Adipocyte (in vitro differentiated cells): ENCODE measurements around the gene MAP7.

Experiments
- DNase-seq: peaks from one replicate; pipeline ENCODE4 v3.0.0-alpha.2; 2015; ENCODE audit warnings: low read depth
- H3K27me3 ChIP-seq: replicated peaks from 2 replicates; pipeline ENCODE4 v1.7.0; 2013; ENCODE audit warnings: mild to moderate bottlenecking, low read length, moderate library complexity; ENCODE audit not compliant: control insufficient read depth, insufficient read depth
- H3K36me3 ChIP-seq: 2 replicates; pipeline ENCODE4 v1.7.0; 2013; ENCODE audit warnings: low read length, mild to moderate bottlenecking, moderate library complexity; ENCODE audit not compliant: control insufficient read depth, insufficient read depth, severe bottlenecking
- H3K4me1 ChIP-seq: 2 replicates; pipeline ENCODE4 v1.7.0; 2013; ENCODE audit warnings: mild to moderate bottlenecking, low read length, moderate library complexity; ENCODE audit not compliant: control insufficient read depth, insufficient read depth
- H3K4me3 ChIP-seq: 2 replicates; pipeline ENCODE4 v1.7.0; 2013; ENCODE audit warnings: mild to moderate bottlenecking, low read length, moderate library complexity
- H3K9ac ChIP-seq: 2 replicates; pipeline ENCODE4 v1.7.0; 2013; ENCODE audit warnings: mild to moderate bottlenecking, low read length, moderate library complexity
- H3K9me3 ChIP-seq: 2 replicates; pipeline ENCODE4 v1.7.0; 2013; ENCODE audit warnings: mild to moderate bottlenecking, low read length, moderate library complexity; ENCODE audit not compliant: control insufficient read depth

The MAP7 gene

DNA sequence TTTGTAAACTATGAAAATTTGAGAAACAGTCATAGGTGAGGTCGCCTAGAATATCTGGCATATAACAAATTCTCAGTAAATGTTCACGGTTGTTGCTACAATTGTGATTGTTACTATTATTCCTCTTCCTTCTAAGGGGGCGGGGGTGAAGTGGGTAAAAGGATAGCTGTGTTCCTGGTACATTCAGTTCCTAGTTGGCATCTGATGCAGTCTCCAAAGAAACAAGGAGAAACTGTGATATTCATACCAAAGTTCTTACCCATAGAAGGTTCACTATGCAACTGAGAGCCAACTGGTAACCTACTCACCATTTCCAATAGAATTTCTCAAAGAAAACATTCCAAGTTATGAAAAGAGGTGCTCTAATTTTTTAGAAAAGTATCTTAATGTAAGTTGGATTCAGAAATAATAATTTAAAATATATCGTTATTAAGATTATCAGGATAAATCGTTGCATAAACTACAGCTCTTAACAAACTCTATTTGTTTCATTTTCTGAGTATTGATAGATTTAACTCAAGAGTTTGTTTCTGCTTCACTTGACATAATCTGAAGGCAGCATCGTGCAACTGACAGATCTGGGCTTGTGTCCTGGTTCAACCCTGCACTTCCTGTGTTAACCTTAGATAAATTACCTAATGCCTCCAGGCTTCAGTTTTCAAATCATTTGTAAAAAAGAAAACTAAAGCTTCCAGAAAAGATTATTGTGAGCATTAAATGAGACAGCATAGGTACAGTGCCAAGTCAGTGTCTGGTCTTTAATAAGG, 13.3 kb upstream of the MAP7 start:
- Histone ChIP-seq H3K9ac (no peak overlapping the region), H3K9me3 (no peaks in the 10 kb centered on the region), H3K36me3 (peaks cover 10% of the 10 kb centered on the region), H3K27me3 (no peaks in the 10 kb centered on the region), H3K4me3 (no peak overlapping the region), H3K4me1 (peaks cover 19% of the 10 kb centered on the region)
- DNase-seq: no peak

GRCh38 chr6:136562211-136562610, 12.0 kb upstream of the MAP7 start:
- H3K4me1 ChIP-seq: peaks cover 13% of the 10 kb centered on the region
- H3K36me3 ChIP-seq: peaks cover 10% of the 10 kb centered on the region
- H3K27me3 ChIP-seq: no peaks in the 10 kb centered on the region
- no peak overlapping the region for H3K4me3 ChIP-seq
- no peak for DNase-seq
- H3K9me3 ChIP-seq: no peaks in the 10 kb centered on the region
- no peak overlapping the region for H3K9ac ChIP-seq

GRCh38 chr6:136553166-136553787, 3.1 kb upstream of the MAP7 start:
- no peak for DNase-seq
- H3K9me3 ChIP-seq: no peaks in the 10 kb centered on the region
- H3K27me3 ChIP-seq: peaks cover 17% of the 10 kb centered on the region
- H3K9ac ChIP-seq: no peak overlapping the region
- no peak overlapping the region for H3K4me3 ChIP-seq
- H3K4me1 ChIP-seq: peaks cover 6% of the 10 kb centered on the region
- H3K36me3 ChIP-seq: no peaks in the 10 kb centered on the region

- H3K27me3 ChIP-seq: peaks cover 17% of the 10 kb centered on the region
- no peak for DNase-seq
- H3K4me1 ChIP-seq: peaks cover 6% of the 10 kb centered on the region
- no peak overlapping the region for H3K9ac ChIP-seq
- no peaks in the 10 kb centered on the region for H3K9me3 ChIP-seq
- H3K4me3 ChIP-seq: no peak overlapping the region
- H3K36me3 ChIP-seq: no peaks in the 10 kb centered on the region
Observed at GRCh38 chr6:136552054-136552453, 1.8 kb upstream of the MAP7 start.

- Histone ChIP-seq H3K9ac (no peak overlapping the region), H3K4me3 (peak overlapping the region; percentile 84), H3K27me3 (peaks cover 21% of the 10 kb centered on the region), H3K9me3 (no peaks in the 10 kb centered on the region), H3K36me3 (no peaks in the 10 kb centered on the region), H3K4me1 (peaks cover 6% of the 10 kb centered on the region)
- DNase-seq: no peak
Observed at GRCh38 chr6:136551103-136551502, 881 bp upstream of the MAP7 start.

DNA sequence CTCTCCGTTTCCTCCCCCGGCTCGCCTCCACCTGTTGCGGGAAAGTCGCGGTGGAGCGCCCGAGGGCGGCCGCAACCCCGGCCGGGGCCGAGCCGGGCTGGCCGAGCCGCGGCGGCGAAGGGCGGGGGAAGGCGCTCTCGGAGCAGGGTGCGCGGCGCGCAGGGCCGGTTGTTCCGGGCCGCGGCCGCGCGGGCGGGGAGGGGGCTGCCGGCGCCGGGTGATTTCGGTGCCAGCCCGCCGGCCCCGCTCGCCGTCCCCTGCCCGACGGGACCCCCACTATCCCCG, 235 bp downstream of the MAP7 start:
- peaks cover 25% of the 10 kb centered on the region for H3K27me3 ChIP-seq
- no peaks in the 10 kb centered on the region for H3K36me3 ChIP-seq
- peak; percentile 57 for DNase-seq
- H3K9ac ChIP-seq: peak overlapping the region; percentile 63
- peaks cover 6% of the 10 kb centered on the region for H3K4me1 ChIP-seq
- no peaks in the 10 kb centered on the region for H3K9me3 ChIP-seq
- peak overlapping the region; percentile 84 for H3K4me3 ChIP-seq

- Histone ChIP-seq H3K9me3 (no peaks in the 10 kb centered on the region), H3K4me3 (peak overlapping the region; percentile 84), H3K4me1 (peaks cover 6% of the 10 kb centered on the region), H3K27me3 (peaks cover 28% of the 10 kb centered on the region), H3K36me3 (no peaks in the 10 kb centered on the region), H3K9ac (peak overlapping the region; percentile 63)
- DNase-seq: peak; percentile 21
Observed at GRCh38 chr6:136549300-136550044, 750 bp downstream of the MAP7 start.

DNA sequence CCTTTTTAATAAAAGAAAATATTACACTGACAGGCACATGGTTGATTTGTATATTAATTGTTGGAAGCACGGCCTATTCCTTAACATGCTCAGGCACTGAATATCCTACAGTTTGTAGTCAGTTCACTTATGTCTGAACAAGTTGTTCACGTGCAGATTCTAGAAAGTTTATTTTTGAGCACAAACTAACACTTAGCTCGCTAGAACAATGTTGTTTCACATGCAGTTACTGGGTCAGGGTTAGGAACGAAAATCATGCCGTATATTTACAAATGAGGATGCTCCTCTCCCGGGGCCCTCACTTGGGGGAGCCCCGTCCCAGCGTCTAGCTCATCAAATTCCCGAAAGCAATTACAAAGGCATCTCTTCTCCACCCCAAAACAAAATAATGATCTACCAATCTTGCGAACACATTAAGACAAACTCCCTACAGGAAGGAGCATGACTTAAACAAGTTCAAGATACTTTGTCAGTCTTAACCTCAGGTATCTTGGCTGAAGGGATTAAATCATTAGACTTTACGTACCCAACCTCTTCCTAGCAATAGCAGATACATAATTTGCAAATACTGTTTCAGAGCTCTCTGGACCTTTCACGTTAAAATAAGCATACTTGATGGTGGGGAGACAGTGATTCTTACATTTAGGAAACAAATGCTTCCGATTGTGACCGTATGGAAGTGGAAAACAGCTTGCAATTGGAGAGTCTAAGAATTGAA, 1.5 kb downstream of the MAP7 start:
- no peak overlapping the region for H3K9ac ChIP-seq
- H3K4me1 ChIP-seq: peaks cover 6% of the 10 kb centered on the region
- peaks cover 28% of the 10 kb centered on the region for H3K27me3 ChIP-seq
- H3K9me3 ChIP-seq: no peaks in the 10 kb centered on the region
- DNase-seq: no peak
- no peaks in the 10 kb centered on the region for H3K36me3 ChIP-seq
- H3K4me3 ChIP-seq: no peak overlapping the region

GRCh38 chr6:136547871-136548270, 2.4 kb downstream of the MAP7 start:
- no peak for DNase-seq
- Histone ChIP-seq H3K4me1 (peaks cover 6% of the 10 kb centered on the region), H3K27me3 (peaks cover 22% of the 10 kb centered on the region), H3K9me3 (no peaks in the 10 kb centered on the region), H3K36me3 (no peaks in the 10 kb centered on the region), H3K4me3 (no peak overlapping the region), H3K9ac (no peak overlapping the region)

DNA sequence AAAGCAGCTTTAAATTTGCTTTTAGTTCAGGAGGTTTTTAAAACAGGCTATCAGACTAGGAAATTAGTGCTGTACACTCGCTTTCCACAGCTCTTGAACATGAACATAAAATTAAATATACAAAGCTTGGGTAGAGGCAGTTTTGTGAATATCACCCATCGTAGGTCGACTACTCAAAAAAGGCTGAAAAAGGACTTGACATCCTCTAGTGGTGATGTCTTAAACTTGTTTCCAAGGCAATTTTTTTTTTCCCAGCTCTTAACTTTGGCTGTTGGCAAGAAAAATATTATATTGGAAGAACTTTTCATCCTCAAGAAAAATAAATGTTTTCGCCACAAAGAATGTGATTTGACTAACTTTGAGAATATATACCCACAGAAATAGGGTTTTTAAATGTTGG, 2.9 kb downstream of the MAP7 start:
- Histone ChIP-seq H3K4me1 (peaks cover 6% of the 10 kb centered on the region), H3K36me3 (no peaks in the 10 kb centered on the region), H3K4me3 (no peak overlapping the region), H3K27me3 (peaks cover 19% of the 10 kb centered on the region), H3K9me3 (no peaks in the 10 kb centered on the region), H3K9ac (no peak overlapping the region)
- peak; percentile 78 for DNase-seq

DNA sequence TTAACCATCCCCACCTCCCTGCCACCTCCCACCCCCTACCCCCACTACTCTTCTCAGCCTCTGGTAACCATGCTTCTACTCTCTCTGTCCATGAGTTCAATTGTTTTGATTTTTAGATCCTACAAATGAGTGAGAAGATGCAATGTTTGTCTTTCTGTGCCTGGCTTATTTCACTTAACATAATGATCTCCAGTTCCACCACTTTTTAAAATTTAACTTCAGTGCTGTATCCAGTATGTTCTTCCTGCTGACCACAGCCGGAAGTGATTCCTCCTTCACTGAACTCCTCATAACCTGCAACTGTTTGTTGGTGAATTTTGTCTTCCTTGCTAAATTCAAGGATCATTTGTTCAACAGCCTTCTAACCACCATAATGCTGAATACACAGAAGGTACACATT, 3.9 kb downstream of the MAP7 start:
- H3K4me3 ChIP-seq: no peak overlapping the region
- no peak for DNase-seq

More for the DNA sequence above, 3.9 kb downstream of the MAP7 start:
- H3K9me3 ChIP-seq: no peaks in the 10 kb centered on the region
- H3K9ac ChIP-seq: no peak overlapping the region
- peaks cover 6% of the 10 kb centered on the region for H3K4me1 ChIP-seq
- H3K36me3 ChIP-seq: no peaks in the 10 kb centered on the region
- H3K27me3 ChIP-seq: peaks cover 18% of the 10 kb centered on the region
